Motor neuron (in vitro differentiated cells): ENCODE results near the gene RND3. TPM values are rescaled to one million over a fixed set of nuclear protein-coding genes. Genes with fewer than 3 reads are reported as not detected.

Experiments used
- ATAC-seq, 8 experiments: fragments of 200-7000 bp; cut with Tn5 transposase; replicated peaks in 6 of 8; 2 replicates each; pipeline ENCODE4 v1.8.0; 2021; ENCODE audit warnings: mild to moderate bottlenecking in 8 of 8, moderate library complexity in 8 of 8
- H3K27ac ChIP-seq, 2 donors: fragments of 250-450 bp; sonication (Bioruptor Pico); 2 replicates each; pipeline ENCODE4 v1.9.0; 2021; ENCODE audit warnings: antibody characterized with exemption in 2 of 2, mild to moderate bottlenecking in 2 of 2, moderate library complexity in 1 of 2
- H3K4me1 ChIP-seq, 2 donors: fragments of 250-450 bp; sonication (Bioruptor Pico); replicated peaks in 1 of 2; 2 replicates each; pipeline ENCODE4 v1.6.1; 2021; ENCODE audit warnings: antibody characterized with exemption in 2 of 2, mild to moderate bottlenecking in 2 of 2, moderate library complexity in 1 of 2
- H3K4me3 ChIP-seq, 5 donors: fragments of 250-450 bp; sonication (Bioruptor Pico); 2 replicates each; pipeline ENCODE4 v1.9.0; 2021; ENCODE audit warnings: antibody characterized with exemption in 5 of 5, mild to moderate bottlenecking in 5 of 5, moderate library complexity in 4 of 5
- WGBS, 10 experiments: fragments of 450-650 bp; shearing (Covaris generic); methylation state at CpG; one replicate each; pipeline ENCODE4 v1.0.0; 2022; 5-methylcytosine and 5-hydroxymethylcytosine counted together
- in situ Hi-C, 9 experiments: fragments of 400-800 bp; cut with MboI; loops; one replicate each; pipeline ENCODE4 v1.15.0; 2021; ENCODE audit warnings: low sequenced_read_pairs in 9 of 9, low pct_unique_long_range_greater_than_20kb in 2 of 9; ENCODE audit not compliant: unreplicated experiment in 9 of 9
- total RNA-seq, 8 experiments: library from RNA; unstranded; fragments of 300-600 nt; gene quantifications; 2 replicates each; pipeline versions ENCODE4 v1.2.3 to v1.2.4, GENCODE V29; 2022

Gene RND3
- total RNA-seq, 8 experiments from 2014 or later: 119 to 208 (median 165) TPM

- in situ Hi-C loops: no loop called here
- 22 to 95% (median 84%) methylated on average over 2 to 5 of the region's 5 CpGs for WGBS, 10 experiments
- Histone ChIP-seq H3K4me1 (no peaks in the 10 kb centered on the region), H3K4me3 (no peak overlapping the region), H3K27ac (no peak overlapping the region)
- peak in 1 of 8 experiments; percentile 6 for ATAC-seq
Measured at GRCh38 chr2:150517951-150518680, 30.6 kb upstream of the RND3 start.

- Histone ChIP-seq H3K4me3 (no peak overlapping the region), H3K27ac (no peak overlapping the region), H3K4me1 (no peaks in the 10 kb centered on the region)
- no peak for ATAC-seq
- in situ Hi-C loops: no loop called here
Measured at GRCh38 chr2:150513647-150514046, 26.2 kb upstream of the RND3 start.

GRCh38 chr2:150508497-150509137 lies 21.1 kb upstream of the RND3 start:
- 33 to 100% (median 90%) methylated on average over 1 to 2 of the region's 2 CpGs; no CpG with 5 or more reads in 4 of the 10 experiments for WGBS, 10 experiments
- Histone ChIP-seq H3K4me3 (no peak overlapping the region), H3K4me1 (no peaks in the 10 kb centered on the region), H3K27ac (no peak overlapping the region)
- in situ Hi-C loops: no loop called here
- no peak for ATAC-seq

GRCh38 chr2:150507071-150507470 lies 19.6 kb upstream of the RND3 start:
- no peak overlapping the region for H3K27ac ChIP-seq
- ATAC-seq: no peak
- 100% methylated on average over 1 of the region's 1 CpG; no CpG with 5 or more reads in 6 of the 10 experiments for WGBS, 10 experiments
- H3K4me1 ChIP-seq: no peaks in the 10 kb centered on the region
- in situ Hi-C loops: no loop called here
- no peak overlapping the region for H3K4me3 ChIP-seq

GRCh38 chr2:150505178-150505577 lies 17.7 kb upstream of the RND3 start:
- no peak for ATAC-seq
- H3K4me1 ChIP-seq: no peaks in the 10 kb centered on the region
- in situ Hi-C loops: no loop called here
- H3K4me3 ChIP-seq: no peak overlapping the region
- H3K27ac ChIP-seq: no peak overlapping the region

GRCh38 chr2:150495993-150496627 lies 8.6 kb upstream of the RND3 start:
- peaks cover 0 to 2% of the 10 kb centered on the region in 2 donors for H3K4me1 ChIP-seq
- 6 to 100% (median 63%) methylated on average over 1 to 7 of the region's 7 CpGs for WGBS, 10 experiments
- peak in 3 of 8 experiments; percentile 89 to 98 (median 96) for ATAC-seq
- H3K27ac ChIP-seq: no peak overlapping the region
- in situ Hi-C loops: loop anchor here (25.0 kb wide), 7 partner anchors 116 to 909 kb away; partner anchors contain the start of gene MMADHC (in 2 of the 9)
- H3K4me3 ChIP-seq: no peak overlapping the region

GRCh38 chr2:150495001-150495400 lies 7.5 kb upstream of the RND3 start:
- WGBS, 10 experiments: 0 to 90% (median 33%) methylated on average over 1 to 2 of the region's 2 CpGs; no CpG with 5 or more reads in 1 of the 10 experiments
- no peak for ATAC-seq
- no peak overlapping the region for H3K27ac ChIP-seq
- in situ Hi-C loops: loop anchor here (25.0 kb wide), 7 partner anchors 117 to 908 kb away; partner anchors contain the start of gene MMADHC (in 2 of the 9)
- H3K4me1 ChIP-seq: peaks cover 0 to 2% of the 10 kb centered on the region in 2 donors
- H3K4me3 ChIP-seq: no peak overlapping the region

GRCh38 chr2:150494234-150494945 lies 6.9 kb upstream of the RND3 start:
- no peak for ATAC-seq
- Histone ChIP-seq H3K4me1 (peaks cover 0 to 2% of the 10 kb centered on the region in 2 donors), H3K4me3 (no peak overlapping the region), H3K27ac (no peak overlapping the region)
- in situ Hi-C loops: loop anchor here (25.0 kb wide), 7 partner anchors 118 to 907 kb away; partner anchors contain the start of gene MMADHC (in 2 of the 9)
- 58 to 100% (median 71%) methylated on average over 1 to 4 of the region's 4 CpGs; no CpG with 5 or more reads in 1 of the 10 experiments for WGBS, 10 experiments

GRCh38 chr2:150491943-150492342 lies 4.5 kb upstream of the RND3 start:
- no peak overlapping the region for H3K4me3 ChIP-seq
- ATAC-seq: no peak
- in situ Hi-C loops: loop anchor here (25.0 kb wide), 7 partner anchors 120 to 905 kb away; partner anchors contain the start of gene MMADHC (in 2 of the 9)
- 0 to 100% (median 75%) methylated on average over 1 to 2 of the region's 2 CpGs; no CpG with 5 or more reads in 1 of the 10 experiments for WGBS, 10 experiments
- H3K4me1 ChIP-seq: peaks cover 0 to 2% of the 10 kb centered on the region in 2 donors
- H3K27ac ChIP-seq: no peak overlapping the region

- ATAC-seq: no peak
- no peak overlapping the region for H3K4me3 ChIP-seq
- in situ Hi-C loops: loop anchor here (25.0 kb wide), 7 partner anchors 121 to 904 kb away; partner anchors contain the start of gene MMADHC (in 2 of the 9)
- 33 to 100% (median 68%) methylated on average over 1 to 2 of the region's 2 CpGs; no CpG with 5 or more reads in 2 of the 10 experiments for WGBS, 10 experiments
- peaks cover 0 to 2% of the 10 kb centered on the region in 2 donors for H3K4me1 ChIP-seq
- no peak overlapping the region for H3K27ac ChIP-seq
Measured at GRCh38 chr2:150491430-150491829, 4.0 kb upstream of the RND3 start.

GRCh38 chr2:150490466-150490865 lies 3.0 kb upstream of the RND3 start:
- no peak overlapping the region for H3K27ac ChIP-seq
- H3K4me1 ChIP-seq: peaks cover 0 to 2% of the 10 kb centered on the region in 2 donors
- in situ Hi-C loops: loop anchor here (25.0 kb wide), 7 partner anchors 122 to 903 kb away; partner anchors contain the start of gene MMADHC (in 2 of the 9)
- no peak for ATAC-seq
- no peak overlapping the region for H3K4me3 ChIP-seq
- 73 to 100% (median 92%) methylated on average over 2 to 6 of the region's 6 CpGs for WGBS, 10 experiments
